Type B pancreatic cell (in vitro differentiated cells): Measurements from ENCODE around the gene RBL1. TPM values are rescaled to one million over a fixed set of nuclear protein-coding genes. Genes with fewer than 3 reads are reported as not detected.
A peak's percentile ranks its signal among the peaks of the same experiment; 100 is the strongest.

ENCODE experiments used
- DNase-seq: peaks from one replicate; pipeline ENCODE4 v3.0.0; 2021; ENCODE audit warnings: mixed read lengths; ENCODE audit not compliant: unreplicated experiment; ENCODE audit errors: extremely low spot score
- H3K27ac Mint-ChIP-seq: 2 replicates; pipeline ENCODE4 v1.8.0; 2021; ENCODE audit warnings: mild to moderate bottlenecking, mixed read lengths
- H3K27me3 Mint-ChIP-seq: 2 replicates; pipeline ENCODE4 v1.8.0; 2021; ENCODE audit warnings: mixed read lengths
- H3K36me3 Mint-ChIP-seq: 2 replicates; pipeline ENCODE4 v1.8.0; 2021; ENCODE audit warnings: mixed read lengths
- H3K4me1 Mint-ChIP-seq: one replicate; pipeline ENCODE4 v1.8.0; 2021; ENCODE audit warnings: mixed read lengths; ENCODE audit not compliant: unreplicated experiment
- H3K4me3 Mint-ChIP-seq: 2 replicates; pipeline ENCODE4 v1.8.0; 2021; ENCODE audit warnings: mild to moderate bottlenecking, mixed read lengths
- H3K9me3 Mint-ChIP-seq: 2 replicates; pipeline ENCODE4 v1.8.0; 2021; ENCODE audit warnings: mixed read lengths
- total RNA-seq: library from RNA; stranded (reverse); gene quantifications from 2 replicates; pipeline ENCODE4 v1.2.1, GENCODE V29; 2021; ENCODE audit warnings: low replicate concordance
- TF ChIP-seq, protein P1 (sequence below): fragments of 200-600 bp; sonication (generic); conservative IDR thresholded peaks from 2 replicates; pipeline ENCODE4 v1.5.0; 2021; ENCODE audit warnings: antibody characterized with exemption, mild to moderate bottlenecking

Gene RBL1
- total RNA-seq, 1 donor from 2014 or later: 16.0 TPM

DNA sequence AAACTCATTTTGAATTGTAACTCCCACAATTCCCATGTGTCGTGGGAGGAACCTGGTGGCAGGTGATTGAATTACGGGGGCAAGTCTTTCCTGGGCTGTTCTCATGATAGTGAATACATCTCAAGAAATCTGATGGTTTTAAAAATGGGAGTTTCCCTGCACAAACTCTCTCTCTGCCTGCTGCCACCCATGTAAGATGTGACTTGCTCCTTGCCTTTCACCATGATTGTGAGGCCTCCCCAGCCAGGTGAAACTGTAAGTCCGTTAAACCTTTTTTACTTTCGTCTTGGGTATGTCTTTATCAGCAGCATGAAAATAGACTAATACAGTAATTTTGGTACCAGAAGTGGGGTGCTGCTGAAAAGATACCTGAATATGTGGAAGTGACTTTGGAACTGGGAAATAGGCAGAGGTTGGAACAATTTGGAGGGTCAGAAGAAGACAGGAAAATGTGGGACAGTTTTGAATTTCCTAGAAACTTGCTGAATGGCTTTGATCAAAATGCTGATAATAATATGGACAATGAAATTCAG lies 102.9 kb downstream of the RBL1 start:
- no peak overlapping the region for H3K27ac Mint-ChIP-seq
- no peaks in the 10 kb centered on the region for H3K27me3 Mint-ChIP-seq
- peaks cover 11% of the 10 kb centered on the region for H3K9me3 Mint-ChIP-seq
- TF ChIP-seq, protein P1, sequence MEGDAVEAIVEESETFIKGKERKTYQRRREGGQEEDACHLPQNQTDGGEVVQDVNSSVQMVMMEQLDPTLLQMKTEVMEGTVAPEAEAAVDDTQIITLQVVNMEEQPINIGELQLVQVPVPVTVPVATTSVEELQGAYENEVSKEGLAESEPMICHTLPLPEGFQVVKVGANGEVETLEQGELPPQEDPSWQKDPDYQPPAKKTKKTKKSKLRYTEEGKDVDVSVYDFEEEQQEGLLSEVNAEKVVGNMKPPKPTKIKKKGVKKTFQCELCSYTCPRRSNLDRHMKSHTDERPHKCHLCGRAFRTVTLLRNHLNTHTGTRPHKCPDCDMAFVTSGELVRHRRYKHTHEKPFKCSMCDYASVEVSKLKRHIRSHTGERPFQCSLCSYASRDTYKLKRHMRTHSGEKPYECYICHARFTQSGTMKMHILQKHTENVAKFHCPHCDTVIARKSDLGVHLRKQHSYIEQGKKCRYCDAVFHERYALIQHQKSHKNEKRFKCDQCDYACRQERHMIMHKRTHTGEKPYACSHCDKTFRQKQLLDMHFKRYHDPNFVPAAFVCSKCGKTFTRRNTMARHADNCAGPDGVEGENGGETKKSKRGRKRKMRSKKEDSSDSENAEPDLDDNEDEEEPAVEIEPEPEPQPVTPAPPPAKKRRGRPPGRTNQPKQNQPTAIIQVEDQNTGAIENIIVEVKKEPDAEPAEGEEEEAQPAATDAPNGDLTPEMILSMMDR: no peak
- peaks cover 6% of the 10 kb centered on the region for H3K4me1 Mint-ChIP-seq
- H3K4me3 Mint-ChIP-seq: no peak overlapping the region
- no peak for DNase-seq
- peaks cover 28% of the 10 kb centered on the region for H3K36me3 Mint-ChIP-seq

DNA sequence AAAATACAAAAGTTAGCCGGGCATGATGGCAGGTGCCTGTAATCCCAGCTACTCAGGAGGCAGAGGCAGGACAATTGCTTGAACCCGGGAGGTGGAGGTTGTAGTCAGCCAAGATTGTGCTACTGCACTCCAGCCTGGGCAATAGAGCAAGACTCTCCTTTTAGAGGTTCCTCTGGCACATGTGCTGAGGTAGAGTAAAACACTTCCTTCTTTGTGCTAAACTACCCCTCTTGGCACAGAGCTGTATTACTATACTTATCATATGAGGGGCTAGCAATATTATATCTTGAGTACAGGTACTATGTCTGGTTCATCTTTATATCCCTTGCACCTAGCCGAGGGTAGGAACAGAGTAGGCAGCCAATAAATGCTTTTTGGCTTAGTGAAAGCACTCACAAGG lies 104.1 kb downstream of the RBL1 start:
- TF ChIP-seq, protein P1: no peak
- Mint-ChIP-seq H3K27me3 (no peaks in the 10 kb centered on the region), H3K4me1 (peaks cover 6% of the 10 kb centered on the region), H3K9me3 (peaks cover 11% of the 10 kb centered on the region), H3K4me3 (no peak overlapping the region), H3K36me3 (peaks cover 23% of the 10 kb centered on the region), H3K27ac (no peak overlapping the region)
- no peak for DNase-seq

DNA sequence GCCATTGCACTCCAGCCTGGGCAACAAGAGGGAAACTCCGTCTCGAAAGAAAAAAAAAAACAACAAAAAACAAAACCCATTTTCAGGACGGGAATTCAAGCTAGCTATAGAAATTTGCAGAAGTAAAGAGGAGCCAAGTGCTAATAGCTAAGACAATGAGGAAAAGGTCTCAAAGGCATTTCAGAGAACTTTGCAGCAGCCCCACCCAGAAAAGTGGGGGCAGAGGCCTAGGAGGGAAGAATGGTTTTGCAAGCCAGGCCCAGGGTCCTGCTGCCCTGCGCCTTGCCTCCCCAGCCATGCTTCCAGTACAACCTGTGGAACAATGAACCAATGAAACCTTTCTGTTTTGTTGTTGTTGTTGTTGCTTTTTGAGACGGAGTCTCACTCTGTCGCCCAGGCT lies 106.0 kb downstream of the RBL1 start:
- DNase-seq: no peak
- no peak overlapping the region for H3K27ac Mint-ChIP-seq
- no peaks in the 10 kb centered on the region for H3K27me3 Mint-ChIP-seq
- TF ChIP-seq, protein P1: no peak
- H3K36me3 Mint-ChIP-seq: peaks cover 11% of the 10 kb centered on the region
- H3K4me3 Mint-ChIP-seq: no peak overlapping the region
- peaks cover 6% of the 10 kb centered on the region for H3K4me1 Mint-ChIP-seq
- H3K9me3 Mint-ChIP-seq: peaks cover 7% of the 10 kb centered on the region

DNA sequence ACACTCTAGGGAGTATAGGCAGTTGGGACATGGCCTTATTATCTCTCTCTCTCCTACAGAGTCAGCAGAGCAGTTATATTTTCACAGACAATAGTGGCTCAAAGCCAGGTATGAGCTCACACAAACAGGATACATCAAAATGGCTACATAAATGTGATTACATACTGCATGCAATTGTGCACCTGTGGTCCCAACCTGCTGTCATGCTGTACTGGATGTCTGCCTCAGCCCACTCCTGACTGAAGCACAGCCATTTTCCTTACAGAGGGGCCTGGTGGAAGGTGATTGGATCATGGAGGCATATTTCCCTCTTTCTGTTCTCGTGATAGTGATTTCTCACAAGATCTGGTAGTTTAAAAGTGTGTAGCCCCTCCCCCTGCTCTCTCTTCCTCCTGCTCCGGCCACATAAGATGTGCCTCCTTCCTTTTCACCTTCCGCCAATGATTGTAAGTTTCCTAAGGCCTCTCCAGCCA lies 107.3 kb downstream of the RBL1 start:
- H3K4me1 Mint-ChIP-seq: peaks cover 6% of the 10 kb centered on the region
- H3K27me3 Mint-ChIP-seq: no peaks in the 10 kb centered on the region
- peaks cover 7% of the 10 kb centered on the region for H3K9me3 Mint-ChIP-seq
- H3K27ac Mint-ChIP-seq: peak overlapping the region; percentile 21
- peaks cover 7% of the 10 kb centered on the region for H3K36me3 Mint-ChIP-seq
- DNase-seq: no peak
- TF ChIP-seq, protein P1: no peak
- no peak overlapping the region for H3K4me3 Mint-ChIP-seq

DNA sequence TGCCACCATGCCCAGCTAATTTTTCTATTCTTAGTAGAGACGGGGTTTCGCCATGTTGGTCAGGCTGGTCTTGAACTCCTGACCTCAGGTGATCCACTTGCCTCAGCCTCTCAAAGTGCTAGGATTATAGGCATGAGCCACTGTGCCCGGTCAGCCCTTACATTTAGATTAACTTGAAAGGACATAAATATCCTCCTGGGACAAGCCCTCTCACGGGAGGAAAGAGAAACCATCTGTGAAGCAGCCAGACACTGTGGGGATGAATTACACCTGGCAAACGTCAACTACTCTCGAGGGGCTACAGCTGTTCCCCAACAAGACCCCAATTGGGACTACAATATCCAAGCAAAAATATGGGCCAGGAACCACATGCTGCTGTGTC lies 111.5 kb downstream of the RBL1 start:
- H3K27me3 Mint-ChIP-seq: no peaks in the 10 kb centered on the region
- DNase-seq: no peak
- H3K4me3 Mint-ChIP-seq: no peak overlapping the region
- TF ChIP-seq, protein P1: no peak
- no peaks in the 10 kb centered on the region for H3K9me3 Mint-ChIP-seq
- no peak overlapping the region for H3K27ac Mint-ChIP-seq
- H3K4me1 Mint-ChIP-seq: no peaks in the 10 kb centered on the region
- H3K36me3 Mint-ChIP-seq: no peaks in the 10 kb centered on the region
